ENCODE data around the gene SLC2A3.
"Not testable (repeated sequence)": the region's sequence is repeated elsewhere in the genome, so short reads cannot be mapped to it uniquely, and the experiment has no call there.

SLC2A3 gene

DNA sequence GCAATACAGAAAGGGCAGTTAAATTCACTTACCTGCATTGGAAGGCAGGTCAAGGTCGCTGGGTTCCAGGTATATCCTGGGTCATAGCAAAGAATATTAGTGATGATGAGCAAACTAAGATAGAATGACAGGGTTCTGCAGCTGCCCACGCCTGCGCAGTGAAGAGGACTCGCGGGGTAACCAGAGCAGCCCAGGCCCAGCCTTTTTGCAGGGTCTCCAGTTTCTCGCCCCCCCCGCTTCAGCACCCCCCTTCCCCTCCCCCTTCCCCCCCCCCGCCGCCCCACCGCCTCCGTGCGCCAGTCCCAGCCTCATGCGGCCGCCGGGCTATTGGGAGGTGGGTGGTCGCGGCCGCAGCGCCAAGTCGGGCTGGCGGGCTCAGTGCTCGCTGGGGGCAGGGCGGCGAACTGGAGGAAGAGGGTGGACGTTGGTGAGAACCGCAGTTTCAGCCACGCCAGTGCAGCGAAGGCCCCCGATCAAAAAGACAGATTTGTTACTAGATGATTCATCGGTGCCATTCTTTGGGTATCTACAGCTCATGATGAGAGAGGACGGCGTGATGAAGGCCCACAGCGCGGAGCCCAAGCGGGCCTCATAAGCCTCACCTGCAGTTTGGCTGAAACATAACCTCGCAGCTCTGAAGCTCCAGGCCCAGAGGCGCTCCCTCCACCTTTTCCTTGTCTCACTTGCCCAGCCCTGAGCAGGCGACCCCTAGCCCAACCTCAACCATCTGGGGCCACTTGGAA, 20.2 kb downstream of the SLC2A3 start:
- no peak for DNase-seq (ENCODE audit: low read depth)

DNA sequence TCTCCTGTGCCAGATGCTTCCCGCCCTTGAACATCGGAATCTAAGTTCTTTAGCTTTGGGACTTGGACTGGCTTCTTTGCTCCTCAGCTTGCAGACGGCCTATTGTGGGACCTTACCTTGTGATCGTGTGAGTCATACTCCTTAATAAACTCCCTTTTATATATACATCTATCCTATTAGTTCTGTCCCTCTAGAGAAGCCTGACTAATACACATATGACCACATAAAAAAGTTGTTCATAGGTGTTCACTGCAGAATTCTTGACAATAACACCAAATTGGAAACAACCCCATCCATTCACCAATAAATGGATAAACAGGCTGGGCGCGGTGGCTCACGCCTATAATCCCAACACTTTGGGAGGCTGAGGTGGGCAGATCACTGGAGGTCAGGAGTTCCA, 25.9 kb downstream of the SLC2A3 start:
- peak; percentile 37 for DNase-seq (ENCODE audit: low read depth)

DNA sequence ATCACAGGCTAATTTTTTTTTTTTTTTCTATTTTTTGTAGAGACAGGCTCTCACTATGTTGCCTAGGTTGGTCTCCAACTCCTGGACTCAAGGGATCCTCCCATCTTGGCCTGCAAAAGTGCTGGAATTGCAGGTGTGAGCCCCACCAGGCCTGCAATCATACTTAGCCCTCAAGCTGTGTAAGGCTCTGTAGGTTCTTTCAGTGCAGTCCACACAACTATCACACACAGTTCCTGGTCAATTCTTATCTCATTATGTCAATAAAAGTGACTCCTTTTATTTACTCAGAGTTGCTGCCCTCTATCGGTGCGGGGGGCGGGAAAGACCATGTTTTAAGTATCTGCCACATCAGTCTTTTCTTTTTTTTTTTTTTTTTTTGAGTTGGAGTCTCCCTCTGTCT, 29.0 kb downstream of the SLC2A3 start:
- peak; percentile 66 for DNase-seq (ENCODE audit: low read depth)

DNA sequence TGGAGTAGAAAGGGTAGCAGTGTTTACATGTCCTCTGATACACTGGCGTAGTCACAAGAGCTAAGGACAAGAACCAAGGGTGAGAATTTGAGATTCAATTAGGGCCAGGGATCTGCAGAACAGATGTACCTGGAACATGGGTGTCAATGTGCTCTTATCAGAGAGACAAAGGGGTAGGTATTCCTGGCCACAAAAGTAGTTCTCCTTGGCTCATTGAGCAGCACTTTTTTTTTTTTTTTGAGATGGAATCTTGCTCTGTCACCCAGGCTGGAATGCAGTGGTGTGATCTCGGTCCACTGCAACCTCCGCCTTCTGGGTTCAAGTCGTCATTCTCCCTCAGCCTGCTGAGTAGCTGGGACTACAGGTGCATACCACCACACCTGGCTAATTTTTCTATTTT, 29.7 kb downstream of the SLC2A3 start:
- DNase-seq (ENCODE audit: low read depth): not testable (repeated sequence)

DNA sequence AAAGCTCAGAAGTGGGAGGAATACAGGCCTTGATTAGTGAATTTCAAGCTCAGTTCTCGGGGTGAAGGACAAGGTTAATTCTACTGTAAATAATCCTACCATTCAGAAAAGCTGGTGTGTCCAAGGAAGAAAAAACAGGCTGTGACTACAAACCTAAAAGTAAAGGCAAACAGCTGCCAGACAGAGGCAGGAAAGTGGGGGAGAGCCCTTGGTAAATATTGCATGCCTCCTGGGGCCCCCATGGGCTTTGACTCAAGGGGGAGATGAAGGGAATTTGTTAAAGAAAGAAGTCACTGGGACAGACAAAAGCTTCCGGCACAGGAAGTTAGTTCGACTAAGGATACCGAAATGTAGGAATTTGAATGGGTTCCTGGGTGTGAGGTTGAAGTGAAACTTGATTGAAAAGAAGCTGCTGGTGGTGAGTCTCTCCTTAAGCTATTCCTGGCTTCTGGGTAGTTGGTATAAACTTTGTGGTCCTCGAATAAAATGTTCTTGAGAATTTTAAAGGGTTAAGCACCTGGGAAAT, 30.3 kb downstream of the SLC2A3 start:
- not testable (repeated sequence) for DNase-seq (ENCODE audit: low read depth)

DNA sequence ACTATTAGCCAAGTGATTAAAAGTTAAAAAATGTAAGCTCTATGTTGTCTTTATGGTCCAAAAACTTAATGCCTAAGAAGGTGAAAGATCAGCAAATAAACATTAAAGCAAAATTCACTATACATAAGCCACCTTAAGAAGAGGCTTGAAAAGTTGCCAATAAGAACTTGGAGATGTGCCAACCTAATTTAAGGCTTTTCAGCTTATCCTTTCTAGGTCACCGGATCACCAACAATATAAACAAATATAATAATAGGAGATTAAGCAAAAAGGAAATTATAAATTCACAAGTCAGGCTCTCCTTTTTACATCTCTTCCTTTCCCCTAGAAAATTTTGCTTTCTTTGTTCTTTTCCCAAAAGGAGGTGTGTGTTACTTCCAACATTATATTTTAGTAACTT, 30.9 kb downstream of the SLC2A3 start:
- DNase-seq (ENCODE audit: low read depth): peak; percentile 38

DNA sequence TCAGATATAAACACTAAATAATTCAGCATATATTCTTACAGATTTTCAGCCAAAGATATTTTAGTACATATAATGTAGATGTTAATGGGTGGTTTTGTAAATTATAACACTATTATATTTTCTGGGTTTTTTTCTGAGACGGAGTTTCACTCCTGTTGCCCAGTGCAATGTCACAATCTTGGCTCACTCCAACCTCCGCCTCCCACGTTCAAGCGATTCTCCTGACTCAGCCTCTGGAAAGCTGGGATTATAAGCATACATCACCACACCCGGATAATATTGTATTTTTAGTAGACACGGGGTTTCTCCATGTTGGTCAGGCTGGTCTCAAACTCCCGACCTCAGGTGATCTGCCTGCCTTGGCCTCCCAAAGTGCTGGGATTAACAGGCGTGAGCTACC, 33.6 kb downstream of the SLC2A3 start:
- not testable (repeated sequence) for DNase-seq (ENCODE audit: low read depth)

DNA sequence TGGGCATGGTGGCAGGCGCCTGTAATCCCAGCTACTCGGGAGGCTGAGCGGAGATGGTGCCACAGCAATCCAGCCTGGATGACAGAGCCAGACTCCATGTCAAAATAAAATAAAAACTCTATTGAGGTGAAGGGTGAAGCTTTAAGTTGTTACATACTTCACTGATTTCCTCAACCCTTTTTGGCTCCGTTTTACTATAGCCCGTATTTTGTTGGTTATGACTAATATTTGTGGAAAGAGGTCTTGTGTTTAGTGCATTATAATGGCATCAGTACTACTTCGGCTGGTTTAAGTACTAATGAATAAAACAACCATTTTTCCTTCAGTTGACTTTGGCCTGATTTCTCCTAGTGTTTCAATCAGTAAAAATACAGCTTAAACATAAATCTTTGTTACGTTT, 36.2 kb downstream of the SLC2A3 start:
- peak; percentile 48 for DNase-seq (ENCODE audit: low read depth)

DNA sequence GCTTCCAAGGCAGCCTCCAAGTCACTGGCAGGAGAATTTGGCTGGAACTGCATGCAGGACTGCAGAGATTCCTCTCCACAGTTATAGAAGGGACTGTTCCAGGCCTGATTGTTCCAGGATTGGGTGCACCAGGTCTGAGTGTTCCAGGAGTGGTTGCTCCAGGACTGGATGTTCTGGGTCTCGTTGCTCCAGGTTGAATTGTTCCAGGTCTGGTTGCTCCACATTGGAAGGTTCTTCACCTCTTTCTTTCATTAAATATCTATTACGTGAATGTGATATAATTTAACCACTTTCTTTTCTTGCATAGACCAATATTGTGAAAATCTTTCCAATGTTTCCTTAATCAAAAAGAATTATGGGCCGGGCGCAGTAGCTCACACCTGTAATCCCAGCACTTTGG, 39.3 kb downstream of the SLC2A3 start:
- DNase-seq (ENCODE audit: low read depth): not testable (repeated sequence)

DNA sequence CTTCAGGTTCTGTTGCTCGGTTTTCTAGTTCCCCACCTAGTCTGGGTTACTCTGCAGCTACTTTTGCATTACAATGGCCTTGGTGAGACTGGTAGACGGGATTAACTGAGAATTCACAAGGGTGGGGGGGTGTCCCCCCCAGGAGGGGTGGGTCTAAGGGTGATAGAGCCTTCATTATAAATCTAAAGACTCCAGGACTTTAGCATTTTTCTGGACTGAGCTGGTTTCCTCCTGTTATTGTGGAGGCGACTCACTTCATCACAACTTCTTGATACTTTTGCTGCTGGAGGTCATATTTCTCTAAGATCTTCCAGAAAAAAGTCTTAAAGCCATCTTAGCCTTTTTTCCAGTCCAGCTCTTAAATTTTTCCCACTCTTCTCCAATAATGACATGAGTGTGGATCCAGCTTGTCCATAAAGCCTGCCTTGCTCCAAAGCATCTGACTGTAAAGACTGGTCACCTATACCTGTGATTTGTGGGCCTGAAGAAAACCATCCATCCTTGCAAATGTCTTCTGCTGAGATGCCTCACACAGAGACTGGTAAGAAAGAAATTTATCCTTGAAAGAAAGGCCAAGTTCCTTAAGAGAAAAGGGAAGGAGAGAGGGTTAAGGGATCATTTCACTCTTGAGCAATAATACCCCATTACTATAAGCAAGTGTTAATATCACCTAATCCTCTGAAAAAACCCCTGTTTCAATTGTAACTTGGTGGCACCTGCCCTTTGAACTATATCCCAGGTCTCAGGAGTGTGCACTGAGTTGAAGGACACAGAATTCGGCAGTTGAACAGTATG, 43.6 kb downstream of the SLC2A3 start:
- peak; percentile 42 for DNase-seq (ENCODE audit: low read depth)

DNA sequence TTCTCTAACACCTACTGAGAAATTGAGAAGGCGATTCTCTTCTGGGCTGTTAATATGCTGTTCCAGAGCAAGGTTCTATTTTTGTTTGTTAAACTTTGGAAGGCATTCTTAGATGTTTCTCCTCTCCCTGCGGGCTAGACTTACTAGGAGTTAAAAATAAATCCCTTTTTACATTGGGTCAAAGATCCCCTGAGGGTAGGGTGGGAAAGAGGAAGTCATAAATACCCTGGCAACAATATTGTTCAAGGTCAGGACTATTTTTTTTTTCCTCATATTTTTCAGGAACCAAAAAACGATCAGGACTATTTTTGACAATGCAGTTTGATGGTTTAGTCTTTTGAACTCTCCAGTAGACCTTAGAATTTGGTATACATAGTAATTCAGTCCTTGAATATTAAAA, 51.3 kb downstream of the SLC2A3 start:
- no peak for DNase-seq (ENCODE audit: low read depth)

DNA sequence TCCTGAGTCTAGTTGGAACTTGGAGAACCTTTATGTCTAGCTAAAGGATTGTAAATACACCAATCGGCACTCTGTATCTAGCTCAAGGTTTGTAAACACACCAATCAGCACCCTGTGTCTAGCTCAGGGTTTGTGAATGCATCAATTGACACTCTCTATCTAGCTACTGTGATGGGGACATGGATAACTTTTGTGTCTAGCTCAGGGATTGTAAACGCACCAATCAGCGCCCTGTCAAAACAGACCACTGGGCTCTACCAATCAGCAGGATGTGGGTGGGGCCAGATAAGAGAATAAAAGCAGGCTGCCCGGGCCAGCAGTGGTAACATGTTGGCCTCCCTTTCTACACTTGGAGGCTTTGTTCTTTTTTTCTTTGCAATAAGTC, 54.3 kb downstream of the SLC2A3 start:
- not testable (repeated sequence) for DNase-seq (ENCODE audit: low read depth)

DNA sequence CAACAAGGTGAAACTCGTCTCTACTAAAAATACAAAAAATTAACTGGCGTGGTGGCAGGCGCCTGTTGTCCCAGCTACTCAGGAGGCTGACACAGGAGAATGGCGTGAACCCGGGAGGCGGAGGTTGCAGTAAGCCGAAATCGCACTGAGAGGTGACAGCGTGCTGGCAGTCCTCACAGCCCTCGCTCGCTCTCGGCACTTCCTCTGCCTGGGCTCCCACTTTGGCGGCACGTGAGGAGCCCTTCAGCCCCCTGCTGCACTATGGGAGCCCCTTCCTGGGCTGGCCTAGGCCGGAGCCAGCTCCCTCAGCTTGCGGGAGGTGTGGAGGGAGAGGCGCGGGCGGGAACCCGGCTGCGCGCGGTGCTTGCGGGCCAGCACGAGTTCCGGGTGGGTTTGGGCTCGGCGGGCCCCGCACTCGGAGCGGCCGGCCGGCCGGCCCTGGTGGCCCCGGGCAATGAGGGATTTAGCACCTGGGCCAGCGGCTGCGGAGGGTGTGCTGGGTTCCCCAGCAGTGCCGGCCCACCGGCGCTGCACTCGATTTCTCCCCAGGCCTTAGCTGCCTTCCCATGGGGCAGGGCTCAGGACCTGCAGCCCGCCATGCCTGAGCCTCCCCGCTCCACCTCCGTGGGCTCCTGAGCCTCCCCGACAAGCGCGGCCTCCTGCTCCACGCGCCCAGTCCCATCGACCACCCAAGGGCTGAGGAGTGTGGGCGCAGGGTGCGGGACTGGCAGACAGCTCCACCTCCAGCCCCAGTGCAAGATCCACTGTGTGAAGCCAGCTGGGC, 54.8 kb downstream of the SLC2A3 start:
- not testable (repeated sequence) for DNase-seq (ENCODE audit: low read depth)

DNA sequence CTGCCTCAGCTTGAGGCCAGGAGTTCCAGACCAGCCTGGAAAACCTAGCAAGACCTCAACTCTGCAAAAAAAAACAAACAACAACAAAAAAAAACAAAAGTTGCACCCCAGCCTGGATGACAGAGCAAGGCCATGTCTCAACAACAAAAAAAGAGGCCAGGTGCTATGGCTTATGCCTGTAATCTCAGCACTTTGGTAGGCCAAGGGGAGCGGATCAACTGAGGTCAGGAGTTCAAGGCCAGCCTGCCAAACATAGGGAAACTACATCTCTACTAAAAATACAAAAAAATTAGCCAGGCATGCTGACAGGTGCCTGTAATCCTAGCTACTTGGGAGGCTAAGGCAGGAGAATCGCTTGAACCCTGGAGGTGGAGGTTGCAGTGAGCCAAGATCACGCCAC, 56.7 kb downstream of the SLC2A3 start:
- DNase-seq (ENCODE audit: low read depth): no peak

DNA sequence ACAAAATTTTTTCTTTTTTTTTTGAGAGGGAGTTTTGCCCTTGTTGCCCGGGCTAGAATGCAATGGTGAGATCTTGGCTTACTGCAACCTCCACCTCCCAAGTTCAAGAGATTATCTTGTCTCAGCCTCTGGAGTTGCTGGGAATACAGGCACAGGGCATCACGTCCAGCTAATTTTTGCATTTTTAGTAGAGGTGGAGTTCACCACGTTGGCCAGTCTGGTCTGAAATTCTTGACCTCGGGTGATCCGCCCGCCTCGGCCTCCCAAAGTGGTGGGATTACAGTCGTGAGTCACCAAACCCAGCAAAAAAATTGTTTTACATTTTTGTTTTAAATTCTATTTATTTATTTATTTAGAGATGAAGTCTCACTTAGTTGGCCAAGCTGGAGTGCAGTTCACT, 58.6 kb downstream of the SLC2A3 start:
- DNase-seq (ENCODE audit: low read depth): no peak

DNA sequence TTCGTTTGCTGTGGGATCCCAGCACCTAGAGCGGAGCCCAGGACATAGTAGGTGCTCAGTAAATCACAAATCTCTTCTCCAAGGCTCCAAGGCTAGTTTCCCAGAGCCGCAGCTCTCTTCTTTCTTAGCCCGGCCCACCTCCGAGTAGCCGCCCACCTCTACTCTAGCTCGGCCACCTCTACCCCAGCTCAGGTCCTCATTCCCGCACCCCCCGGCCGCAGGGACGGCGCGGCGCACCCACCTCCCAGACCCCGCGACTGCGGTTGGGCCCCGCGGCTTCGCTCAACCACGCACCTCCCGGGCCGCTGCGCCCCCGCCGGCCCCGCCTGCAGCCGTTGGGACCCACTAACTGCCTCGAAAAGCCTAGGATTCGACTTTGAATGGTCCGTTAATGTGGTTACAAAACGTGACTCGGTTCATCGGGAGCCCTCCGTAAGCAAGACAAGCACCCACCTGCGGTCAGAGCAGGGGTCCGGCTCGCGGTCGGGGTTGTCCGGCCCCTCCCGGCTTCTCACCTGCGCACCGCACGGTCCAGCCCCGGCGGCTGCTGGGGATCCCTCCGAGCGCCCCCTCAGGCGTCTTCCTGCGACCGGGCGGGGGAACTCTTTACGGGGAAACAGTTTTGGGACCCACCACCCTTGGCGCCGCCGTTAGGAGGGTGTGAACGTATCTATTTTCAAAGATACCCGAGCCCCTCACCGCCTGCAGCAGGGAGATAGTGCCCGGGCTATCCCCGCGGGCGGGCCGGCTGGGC, 63.2 kb downstream of the SLC2A3 start, which contains the start of gene SLC2A14:
Gene SLC2A14, minus strand, starts transcription at position 350 of the 754 bp plus-strand sequence. CDS start 3,035 bp downstream, outside the sequence.
- no peak for DNase-seq (ENCODE audit: low read depth)

DNA sequence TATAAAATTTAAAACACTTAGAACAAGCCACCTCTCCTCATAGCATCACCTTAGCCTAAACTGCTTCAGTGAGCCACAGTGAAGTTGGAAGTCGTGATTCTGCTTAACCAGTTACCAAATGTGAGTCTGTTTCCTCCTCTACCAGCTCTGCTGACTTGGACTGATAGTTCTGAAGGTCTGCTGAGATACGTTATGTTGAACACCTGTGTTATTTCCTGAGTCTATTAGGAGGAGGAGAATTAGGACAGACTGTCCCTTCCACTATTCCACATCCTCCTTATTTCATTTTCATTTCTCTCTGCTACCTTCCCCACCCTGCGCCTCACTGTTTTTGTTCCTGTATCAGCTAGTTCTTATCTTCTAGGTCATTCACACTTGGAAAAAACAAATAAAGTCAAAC, 65.7 kb downstream of the SLC2A3 start:
- DNase-seq (ENCODE audit: low read depth): no peak

All from iris pigment epithelial cell (primary cell).